Measurements from ENCODE around the gene SF3A2.

SF3A2 gene

GRCh38 chr19:2255112-2255845, 18.7 kb downstream of the SF3A2 start:
- no peak for DNase-seq

- DNase-seq = no peak
These were observed 19.5 kb downstream of the SF3A2 start, which contains the start of gene JSRP1 for GRCh38 chr19:2255982-2256685. JSRP1 (minus strand) TSS chr19:2256417; CDS start chr19:2255314, 1,103 bp downstream.

- no peak for DNase-seq
These were observed 22.7 kb downstream of the SF3A2 start for GRCh38 chr19:2259336-2259735.

GRCh38 chr19:2260341-2260805, 23.7 kb downstream of the SF3A2 start:
- DNase-seq = no peak

- peak; percentile 76 for DNase-seq
These were observed 25.0 kb downstream of the SF3A2 start for GRCh38 chr19:2261438-2262172.

GRCh38 chr19:2266183-2266993, 29.8 kb downstream of the SF3A2 start:
- DNase-seq = peak; percentile 58

GRCh38 chr19:2268480-2268830, 31.8 kb downstream of the SF3A2 start:
- DNase-seq = no peak

GRCh38 chr19:2268861-2269243, 32.2 kb downstream of the SF3A2 start:
- no peak for DNase-seq

- DNase-seq = peak; percentile 99
These were observed 32.9 kb downstream of the SF3A2 start for GRCh38 chr19:2269244-2270156.

- DNase-seq = peak; percentile 46
These were observed 33.5 kb downstream of the SF3A2 start for GRCh38 chr19:2270157-2270422.

- DNase-seq = peak; percentile 86
These were observed 34.0 kb downstream of the SF3A2 start for GRCh38 chr19:2270423-2271233.

GRCh38 chr19:2271234-2272103, 34.8 kb downstream of the SF3A2 start:
- no peak for DNase-seq

GRCh38 chr19:2273356-2274184, 36.9 kb downstream of the SF3A2 start:
- peak; percentile 83 for DNase-seq

GRCh38 chr19:2274185-2274711, 37.6 kb downstream of the SF3A2 start:
- DNase-seq = no peak

GRCh38 chr19:2274931-2275535, 38.4 kb downstream of the SF3A2 start:
- peak; percentile 52 for DNase-seq

GRCh38 chr19:2275588-2276428, 39.2 kb downstream of the SF3A2 start:
- no peak for DNase-seq

- no peak for DNase-seq
These were observed 39.9 kb downstream of the SF3A2 start for GRCh38 chr19:2276429-2276986.
